IgD-negative memory B cell (primary cell): ENCODE data around the gene CEP170B. TPM values are rescaled to one million over a fixed set of nuclear protein-coding genes. Genes with fewer than 3 reads are reported as not detected.
A peak's percentile ranks its signal among the peaks of the same experiment; 100 is the strongest.
"Not testable (repeated sequence)": the region's sequence is repeated elsewhere in the genome, so short reads cannot be mapped to it uniquely, and the experiment has no call there.

Experiments
- H3K27ac Mint-ChIP-seq, 3 donors: one replicate each; pipeline ENCODE4 v1.8.0; 2020 to 2022; ENCODE audit warnings: mild to moderate bottlenecking in 3 of 3, mixed read lengths in 3 of 3, moderate library complexity in 1 of 3
- H3K27me3 Mint-ChIP-seq: one replicate; pipeline ENCODE4 v1.8.0; 2021; ENCODE audit warnings: mixed read lengths
- H3K36me3 Mint-ChIP-seq: one replicate; pipeline ENCODE4 v1.8.0; 2020; ENCODE audit warnings: mild to moderate bottlenecking, mixed read lengths
- H3K4me1 Mint-ChIP-seq, 3 donors: one replicate each; pipeline ENCODE4 v1.8.0; 2020 to 2022; ENCODE audit warnings: mixed read lengths in 3 of 3, mild to moderate bottlenecking in 1 of 3
- H3K4me3 Mint-ChIP-seq, 4 donors: one replicate each; pipeline ENCODE4 v1.8.0; 2020 to 2022; ENCODE audit warnings: mild to moderate bottlenecking in 4 of 4, mixed read lengths in 4 of 4, moderate library complexity in 3 of 4
- H3K9me3 Mint-ChIP-seq, 3 donors: one replicate each; pipeline ENCODE4 v1.8.0; 2020 to 2021; ENCODE audit warnings: mixed read lengths in 3 of 3, mild to moderate bottlenecking in 1 of 3
- polyA plus RNA-seq: library from polyadenylated mRNA; unstranded; fragments of 300-500 nt; fragmentation: Illumina TruSeq; gene quantifications from one replicate; pipeline ENCODE4 v1.2.3, GENCODE V29; 2021

The CEP170B gene
- polyA plus RNA-seq, 1 donor from 2014 or later = not detected

DNA sequence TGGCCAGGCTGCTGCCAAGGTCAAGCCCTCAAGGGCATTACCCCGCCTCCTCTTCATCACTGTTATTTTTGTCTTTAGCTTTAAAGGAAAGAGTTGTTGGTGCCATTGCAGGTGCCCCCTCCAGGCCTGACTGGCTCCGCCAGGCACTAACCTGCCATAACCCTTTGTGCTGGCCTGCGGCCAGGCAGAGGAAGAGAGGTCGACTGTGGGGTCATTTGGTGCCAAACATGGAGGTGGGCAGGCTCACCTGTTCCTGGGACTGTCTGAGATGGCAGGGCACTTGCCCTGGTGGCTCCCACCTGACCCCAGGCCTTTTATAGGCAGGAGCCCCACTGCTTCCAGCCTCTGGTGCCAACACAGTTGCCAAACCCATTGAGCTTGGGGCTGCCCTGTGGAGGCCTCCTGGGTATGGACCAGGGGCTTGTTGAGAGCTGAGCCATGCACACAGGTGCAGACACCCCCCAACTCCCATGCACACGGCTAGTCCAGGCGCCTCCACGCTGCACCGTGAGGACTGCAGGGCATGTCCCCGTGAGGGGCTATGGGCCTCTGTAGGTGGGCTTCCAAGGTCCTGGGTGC lies 30.2 kb downstream of the CEP170B start:
- no peaks in the 10 kb centered on the region for H3K36me3 Mint-ChIP-seq
- no peaks in the 10 kb centered on the region for H3K9me3 Mint-ChIP-seq
- peaks cover 4 to 7% (median 5%) of the 10 kb centered on the region in 3 donors for H3K4me1 Mint-ChIP-seq
- H3K4me3 Mint-ChIP-seq = no peak overlapping the region
- peaks cover 4% of the 10 kb centered on the region for H3K27me3 Mint-ChIP-seq
- no peak overlapping the region for H3K27ac Mint-ChIP-seq

DNA sequence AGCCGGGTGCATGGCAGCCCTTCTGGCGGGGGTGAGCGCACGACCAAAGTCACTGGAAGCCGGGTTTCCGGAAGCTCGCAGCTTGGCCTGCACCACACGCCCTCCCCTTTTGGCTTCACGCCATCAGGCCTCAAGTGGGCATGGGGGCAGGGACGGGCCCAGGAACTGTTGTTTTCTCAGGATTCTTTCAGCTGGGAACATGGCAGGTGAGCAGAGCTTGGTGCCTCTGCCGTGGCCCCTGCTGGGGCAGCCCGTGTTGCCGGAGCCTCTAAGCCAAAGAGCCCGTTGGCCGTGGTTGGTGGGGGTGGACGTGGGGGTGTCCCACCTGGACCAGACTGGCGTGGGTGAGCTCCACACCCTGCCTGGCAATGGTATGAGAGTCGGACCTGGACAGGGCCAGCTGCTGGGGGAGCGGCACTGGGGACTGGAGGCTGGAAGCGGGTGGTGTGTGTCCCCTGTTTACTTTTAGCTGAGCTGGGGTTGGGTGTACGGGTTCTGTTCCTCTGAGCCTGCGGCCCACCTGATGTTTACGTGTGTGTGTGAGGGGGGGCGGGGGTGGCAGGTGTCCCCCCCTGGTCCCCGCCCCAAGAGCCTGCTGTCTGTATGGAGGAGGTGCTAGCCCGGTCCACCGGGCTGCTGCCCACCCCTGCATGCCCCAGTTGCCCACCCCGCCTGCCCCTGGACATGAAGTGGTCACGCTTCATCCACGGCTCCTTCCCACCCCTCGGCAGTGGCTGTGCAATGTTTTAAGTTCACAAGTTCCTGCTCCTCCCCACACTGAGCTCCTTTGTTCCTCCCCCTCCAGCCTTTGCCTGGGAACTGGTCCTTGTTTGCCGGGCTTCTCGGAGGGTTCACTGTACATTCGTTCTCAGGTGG lies 31.0 kb downstream of the CEP170B start:
- no peaks in the 10 kb centered on the region for H3K36me3 Mint-ChIP-seq
- no peaks in the 10 kb centered on the region for H3K9me3 Mint-ChIP-seq
- H3K4me1 Mint-ChIP-seq = peaks cover 5 to 10% (median 6%) of the 10 kb centered on the region in 3 donors
- H3K27ac Mint-ChIP-seq = no peak overlapping the region
- peaks cover 4% of the 10 kb centered on the region for H3K27me3 Mint-ChIP-seq
- H3K4me3 Mint-ChIP-seq = no peak overlapping the region

GRCh38 chr14:104897330-104898194 lies 32.5 kb downstream of the CEP170B start:
- no peaks in the 10 kb centered on the region for H3K9me3 Mint-ChIP-seq
- H3K27me3 Mint-ChIP-seq = peaks cover 4% of the 10 kb centered on the region
- H3K36me3 Mint-ChIP-seq = no peaks in the 10 kb centered on the region
- H3K27ac Mint-ChIP-seq = no peak overlapping the region
- peaks cover 5 to 17% (median 7%) of the 10 kb centered on the region in 3 donors for H3K4me1 Mint-ChIP-seq
- H3K4me3 Mint-ChIP-seq = no peak overlapping the region

DNA sequence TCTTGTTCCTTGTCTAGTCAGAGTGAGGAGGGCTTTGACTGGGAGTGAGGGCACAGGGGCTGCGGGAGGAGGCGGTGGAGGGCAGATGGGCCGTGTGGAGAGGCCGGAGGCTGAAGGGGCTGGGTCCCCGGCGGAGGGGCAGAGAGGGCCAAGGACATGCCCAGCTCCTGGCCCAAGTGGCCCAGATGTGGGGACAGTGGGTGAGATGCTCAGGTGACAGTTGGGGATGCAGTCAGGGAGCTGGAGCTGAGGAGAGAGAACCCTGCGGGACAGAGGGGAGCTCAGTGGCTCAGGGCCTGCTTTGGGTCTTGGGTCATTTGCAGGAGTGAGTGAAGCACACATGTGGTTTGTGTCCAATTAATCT lies 33.1 kb downstream of the CEP170B start:
- Mint-ChIP-seq H3K4me3 (no peak overlapping the region), H3K27me3 (peaks cover 6% of the 10 kb centered on the region), H3K27ac (no peak overlapping the region), H3K36me3 (no peaks in the 10 kb centered on the region), H3K4me1 (peaks cover 5 to 17% (median 7%) of the 10 kb centered on the region in 3 donors), H3K9me3 (no peaks in the 10 kb centered on the region)

- no peak overlapping the region for H3K27ac Mint-ChIP-seq
- no peaks in the 10 kb centered on the region for H3K36me3 Mint-ChIP-seq
- H3K4me3 Mint-ChIP-seq = peak overlapping the region in 1 of 4 donors; percentile 49
- H3K9me3 Mint-ChIP-seq = no peaks in the 10 kb centered on the region
- H3K27me3 Mint-ChIP-seq = peaks cover 11% of the 10 kb centered on the region
- H3K4me1 Mint-ChIP-seq = peaks cover 5 to 17% (median 7%) of the 10 kb centered on the region in 3 donors
Measured at GRCh38 chr14:104898870-104899510, 33.9 kb downstream of the CEP170B start.

- no peak overlapping the region for H3K4me3 Mint-ChIP-seq
- peak overlapping the region in 1 of 3 donors; percentile 87 for H3K27ac Mint-ChIP-seq
Measured at GRCh38 chr14:104899781-104900180, 34.7 kb downstream of the CEP170B start.

GRCh38 chr14:104900639-104901512 lies 35.8 kb downstream of the CEP170B start:
- H3K36me3 Mint-ChIP-seq = no peaks in the 10 kb centered on the region
- no peak overlapping the region for H3K4me3 Mint-ChIP-seq
- H3K4me1 Mint-ChIP-seq = peaks cover 10 to 25% (median 14%) of the 10 kb centered on the region in 3 donors
- H3K27me3 Mint-ChIP-seq = peaks cover 21% of the 10 kb centered on the region
- H3K27ac Mint-ChIP-seq = peak overlapping the region in 1 of 3 donors; percentile 87
- H3K9me3 Mint-ChIP-seq = no peaks in the 10 kb centered on the region

More at GRCh38 chr14:104899781-104900180, 34.7 kb downstream of the CEP170B start:
- Mint-ChIP-seq H3K4me1 (peaks cover 10 to 23% (median 12%) of the 10 kb centered on the region in 3 donors), H3K27me3 (peaks cover 19% of the 10 kb centered on the region), H3K36me3 (no peaks in the 10 kb centered on the region), H3K9me3 (no peaks in the 10 kb centered on the region)

DNA sequence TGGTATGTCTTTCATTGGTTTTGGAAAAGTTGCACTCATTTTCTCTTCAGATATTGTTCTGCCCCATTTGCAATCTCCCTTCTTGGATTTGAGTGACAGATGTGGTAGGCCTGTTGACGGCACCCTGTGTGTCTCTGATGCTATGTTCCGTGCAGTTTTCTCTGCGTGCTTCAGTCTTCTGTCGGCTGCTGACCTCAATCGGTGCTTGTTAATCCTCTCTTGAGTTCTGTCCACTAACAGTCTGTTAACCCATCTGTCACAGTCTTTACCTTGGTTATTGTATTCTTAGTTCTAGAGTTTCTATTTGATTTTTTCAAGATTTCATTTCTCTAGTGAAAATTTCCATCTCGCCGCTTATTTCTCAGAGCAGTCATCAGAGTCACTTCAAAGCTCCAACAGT lies 38.9 kb downstream of the CEP170B start:
- H3K27ac Mint-ChIP-seq = no peak overlapping the region
- H3K4me1 Mint-ChIP-seq = peaks cover 7 to 25% (median 10%) of the 10 kb centered on the region in 3 donors
- H3K9me3 Mint-ChIP-seq = peaks cover 0 to 3% (median 0%) of the 10 kb centered on the region in 3 donors
- no peaks in the 10 kb centered on the region for H3K36me3 Mint-ChIP-seq
- H3K4me3 Mint-ChIP-seq = no peak overlapping the region
- H3K27me3 Mint-ChIP-seq = peaks cover 22% of the 10 kb centered on the region

DNA sequence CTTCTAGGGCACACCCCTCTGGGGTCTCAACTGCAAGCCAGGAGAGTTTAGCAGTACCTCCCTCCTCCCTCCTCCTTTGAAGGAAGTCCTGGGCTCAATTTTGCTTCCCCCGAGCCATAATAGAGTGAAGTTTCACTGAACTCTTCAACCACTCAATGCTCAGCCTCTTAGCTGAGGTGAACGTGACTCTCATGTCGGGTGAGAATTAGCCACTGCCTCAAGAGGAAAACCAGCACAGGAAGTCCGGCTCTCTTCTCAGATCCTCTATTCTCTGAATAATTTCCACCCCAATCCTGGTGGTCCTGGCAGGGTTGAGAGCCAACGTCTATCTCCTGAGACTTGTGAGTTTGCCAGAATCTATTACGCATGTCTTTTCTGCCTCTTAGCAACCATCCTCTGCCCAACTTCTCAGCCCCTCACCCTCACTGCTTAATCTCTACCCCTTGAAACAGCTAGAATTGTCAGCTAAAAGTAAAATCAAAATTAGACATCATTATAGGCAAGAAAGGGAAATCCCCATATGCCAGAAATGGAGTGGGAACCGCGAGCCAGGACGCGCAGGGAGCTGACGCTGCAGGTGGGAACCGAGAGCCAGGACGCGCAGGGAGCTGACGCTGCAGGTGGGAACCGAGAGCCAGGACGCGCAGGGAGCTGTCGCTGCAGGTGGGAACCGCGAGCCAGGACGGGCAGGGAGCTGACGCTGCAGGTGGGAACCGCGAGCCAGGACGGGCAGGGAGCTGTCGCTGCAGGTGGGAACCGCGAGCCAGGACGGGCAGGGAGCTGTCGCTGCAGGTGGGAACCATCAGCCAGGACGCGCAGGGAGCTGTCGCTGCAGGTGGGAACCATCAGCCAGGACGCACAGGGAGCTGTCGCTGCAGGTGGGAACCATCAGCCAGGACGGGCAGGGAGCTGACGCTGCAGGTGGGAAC lies 39.8 kb downstream of the CEP170B start:
- H3K9me3 Mint-ChIP-seq, H3K36me3 Mint-ChIP-seq: not testable (repeated sequence)
- peak overlapping the region in 1 of 4 donors; percentile 55 for H3K4me3 Mint-ChIP-seq
- H3K4me1 Mint-ChIP-seq = peaks cover 7 to 22% (median 10%) of the 10 kb centered on the region in 3 donors
- H3K27me3 Mint-ChIP-seq = peaks cover 22% of the 10 kb centered on the region
- peak overlapping the region in 1 of 3 donors; percentile 34 for H3K27ac Mint-ChIP-seq

GRCh38 chr14:104905579-104905933 lies 40.5 kb downstream of the CEP170B start:
- H3K4me1 Mint-ChIP-seq = peaks cover 7 to 18% (median 10%) of the 10 kb centered on the region in 3 donors
- peaks cover 22% of the 10 kb centered on the region for H3K27me3 Mint-ChIP-seq
- not testable (repeated sequence) for H3K27ac Mint-ChIP-seq, H3K4me3 Mint-ChIP-seq, H3K9me3 Mint-ChIP-seq, H3K36me3 Mint-ChIP-seq

- H3K9me3 Mint-ChIP-seq = peaks cover 2 to 11% (median 6%) of the 10 kb centered on the region in 3 donors
- peaks cover 20% of the 10 kb centered on the region for H3K27me3 Mint-ChIP-seq
- H3K27ac Mint-ChIP-seq = no peak overlapping the region
- no peak overlapping the region for H3K4me3 Mint-ChIP-seq
- peaks cover 5 to 9% (median 7%) of the 10 kb centered on the region in 3 donors for H3K4me1 Mint-ChIP-seq
- H3K36me3 Mint-ChIP-seq = no peaks in the 10 kb centered on the region
Measured at GRCh38 chr14:104908303-104908702, 43.2 kb downstream of the CEP170B start.

- peaks cover 2 to 11% (median 6%) of the 10 kb centered on the region in 3 donors for H3K9me3 Mint-ChIP-seq
- H3K27me3 Mint-ChIP-seq = peaks cover 6% of the 10 kb centered on the region
- no peaks in the 10 kb centered on the region for H3K4me1 Mint-ChIP-seq
- no peak overlapping the region for H3K27ac Mint-ChIP-seq
- H3K4me3 Mint-ChIP-seq = no peak overlapping the region
- no peaks in the 10 kb centered on the region for H3K36me3 Mint-ChIP-seq
Measured at GRCh38 chr14:104912053-104912452, 47.0 kb downstream of the CEP170B start.

DNA sequence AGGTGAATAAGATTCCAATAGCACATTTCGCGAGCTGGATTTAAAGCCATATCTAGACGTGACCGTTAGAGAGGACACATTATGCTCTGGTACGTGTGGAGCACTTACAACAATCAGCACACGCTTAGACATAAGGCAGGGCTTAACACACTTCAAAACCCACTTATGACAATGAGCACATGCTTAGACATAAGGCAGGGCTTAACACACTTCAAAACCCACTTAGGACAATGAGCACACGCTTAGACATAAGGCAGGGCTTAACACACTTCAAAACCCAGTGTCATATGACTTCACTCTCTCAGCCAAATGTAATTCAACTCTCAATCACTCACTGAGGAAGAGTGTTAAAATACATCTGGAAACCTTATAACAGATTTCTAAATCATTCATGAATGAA lies 48.4 kb downstream of the CEP170B start:
- Mint-ChIP-seq H3K4me1 (no peaks in the 10 kb centered on the region), H3K9me3 (peaks cover 2 to 8% (median 6%) of the 10 kb centered on the region in 3 donors)

More for the DNA sequence above, 48.4 kb downstream of the CEP170B start:
- no peak overlapping the region for H3K4me3 Mint-ChIP-seq
- H3K27ac Mint-ChIP-seq = no peak overlapping the region
- H3K27me3 Mint-ChIP-seq = peaks cover 2% of the 10 kb centered on the region
- H3K36me3 Mint-ChIP-seq = no peaks in the 10 kb centered on the region
